DND-41 (cell line): ENCODE data around the gene SDF2L1.

Experiments used
- ATAC-seq: fragments of 200-7000 bp; cut with Tn5 transposase; 3 replicates; pipeline ENCODE4 v1.9.1; 2021; ENCODE audit warnings: low read depth; ENCODE audit not compliant: insufficient read depth
- DNase-seq: peaks from one replicate; pipeline ENCODE4 v3.0.0-alpha.2; 2020
- H2AFZ ChIP-seq: 2 replicates; pipeline ENCODE4 v1.6.0; 2012; ENCODE audit warnings: low read depth, low read length
- H3K27ac ChIP-seq: 2 replicates; pipeline ENCODE4 v1.5.1; 2012; ENCODE audit warnings: low read length, inconsistent platforms
- H3K27me3 ChIP-seq: fragments of 200-600 bp; sonication (generic); 2 replicates; pipeline ENCODE4 v1.6.0; 2012; ENCODE audit warnings: low read length, mild to moderate bottlenecking, inconsistent platforms; ENCODE audit not compliant: insufficient read depth, poor library complexity
- H3K36me3 ChIP-seq: 2 replicates; pipeline ENCODE4 v1.5.1; 2012; ENCODE audit warnings: low read length, inconsistent platforms; ENCODE audit not compliant: insufficient read depth
- H3K4me1 ChIP-seq: 2 replicates; pipeline ENCODE4 v1.5.1; 2012; ENCODE audit warnings: mild to moderate bottlenecking, low read length; ENCODE audit not compliant: insufficient read depth
- H3K4me2 ChIP-seq: 2 replicates; pipeline ENCODE4 v1.6.0; 2012; ENCODE audit warnings: mild to moderate bottlenecking, moderate library complexity, low read length, inconsistent platforms; ENCODE audit not compliant: insufficient read depth
- H3K4me3 ChIP-seq, 2 experiments: fragments of 200-600 bp in 1 of 2; shearing (Covaris generic) in 1 of 2; 2 replicates each; pipeline ENCODE4 v1.5.1; 2012 to 2016; ENCODE audit warnings: inconsistent platforms in 2 of 2, low read length in 2 of 2, mild to moderate bottlenecking in 2 of 2, low read depth in 1 of 2, moderate library complexity in 1 of 2
- H3K79me2 ChIP-seq: 2 replicates; pipeline ENCODE4 v1.6.0; 2012; ENCODE audit warnings: low read length, inconsistent platforms; ENCODE audit not compliant: insufficient read depth
- H3K9ac ChIP-seq: 2 replicates; pipeline ENCODE4 v1.6.0; 2012; ENCODE audit warnings: low read depth, mild to moderate bottlenecking, inconsistent platforms, low read length, moderate library complexity
- H3K9me3 ChIP-seq: 2 replicates; pipeline ENCODE4 v1.5.1; 2012; ENCODE audit warnings: low read length, moderate library complexity, mild to moderate bottlenecking, inconsistent platforms; ENCODE audit not compliant: insufficient read depth, severe bottlenecking
- H4K20me1 ChIP-seq: 2 replicates; pipeline ENCODE4 v1.6.0; 2012; ENCODE audit warnings: low read length; ENCODE audit not compliant: insufficient read depth
- CTCF ChIP-seq: IDR thresholded peaks from 2 replicates; pipeline ENCODE4 v1.5.1; 2012; ENCODE audit warnings: borderline replicate concordance, low read length, moderate library complexity, mild to moderate bottlenecking; ENCODE audit not compliant: poor library complexity, severe bottlenecking; ENCODE audit errors: extremely low read depth
- EZH2 ChIP-seq: IDR thresholded peaks from 3 replicates; pipeline ENCODE4 v1.6.1; 2012; ENCODE audit warnings: borderline replicate concordance, low read depth, mild to moderate bottlenecking, moderate library complexity, low read length, inconsistent platforms; ENCODE audit not compliant: severe bottlenecking

Gene SDF2L1

GRCh38 chr22:21672107-21672629, 30.1 kb downstream of the SDF2L1 start:
- H3K36me3 ChIP-seq = peaks cover 63% of the 10 kb centered on the region
- no peak for ATAC-seq
- H3K9ac ChIP-seq = no peak overlapping the region
- H4K20me1 ChIP-seq = 0 out of 2 replicates have a peak, but pooled peaks cover 5% of the 10 kb centered on the region
- no peaks in the 10 kb centered on the region for H3K27me3 ChIP-seq
- no peak overlapping the region for H3K4me3 ChIP-seq
- H3K4me1 ChIP-seq = peaks cover 9% of the 10 kb centered on the region
- H3K27ac ChIP-seq = no peak overlapping the region
- H3K79me2 ChIP-seq = peaks cover 30% of the 10 kb centered on the region
- no peak overlapping the region for H3K4me2 ChIP-seq
- TF ChIP-seq CTCF (no peak), EZH2 (no peak)
- no peak for DNase-seq
- no peaks in the 10 kb centered on the region for H3K9me3 ChIP-seq
- no peak overlapping the region for H2AFZ ChIP-seq

- H3K36me3 ChIP-seq = peaks cover 68% of the 10 kb centered on the region
- peaks cover 18% of the 10 kb centered on the region for H3K79me2 ChIP-seq
- H3K4me1 ChIP-seq = no peaks in the 10 kb centered on the region
- H3K27me3 ChIP-seq = no peaks in the 10 kb centered on the region
- no peak overlapping the region for H3K4me3 ChIP-seq
- peaks cover 5% of the 10 kb centered on the region; the same call in 1 of the 2 replicates for H4K20me1 ChIP-seq
- ATAC-seq (no peak), DNase-seq (no peak)
- H3K27ac ChIP-seq = no peak overlapping the region
- TF ChIP-seq EZH2 = no peak
- H3K4me2 ChIP-seq = no peak overlapping the region
- H3K9ac ChIP-seq = no peak overlapping the region
- no peak overlapping the region for H2AFZ ChIP-seq
- no peaks in the 10 kb centered on the region for H3K9me3 ChIP-seq
These were observed 31.6 kb downstream of the SDF2L1 start for GRCh38 chr22:21673534-21674321.

GRCh38 chr22:21674638-21675245, 32.6 kb downstream of the SDF2L1 start:
- ATAC-seq (no peak), DNase-seq (no peak)
- H3K4me3 ChIP-seq = no peak overlapping the region
- H3K36me3 ChIP-seq = peaks cover 65% of the 10 kb centered on the region
- peaks cover 5% of the 10 kb centered on the region; the same call in 1 of the 2 replicates for H4K20me1 ChIP-seq
- no peak for TF ChIP-seq CTCF
- no peak for TF ChIP-seq EZH2
- no peaks in the 10 kb centered on the region for H3K4me1 ChIP-seq
- H3K27ac ChIP-seq = no peak overlapping the region
- no peaks in the 10 kb centered on the region for H3K27me3 ChIP-seq
- H3K9me3 ChIP-seq = no peaks in the 10 kb centered on the region
- no peak overlapping the region for H2AFZ ChIP-seq
- H3K9ac ChIP-seq = no peak overlapping the region
- no peak overlapping the region for H3K4me2 ChIP-seq
- peaks cover 10% of the 10 kb centered on the region for H3K79me2 ChIP-seq
